Endothelial cell of umbilical vein (primary cell): ENCODE results near the gene EPHA8. TPM values are rescaled to one million over a fixed set of nuclear protein-coding genes. Genes with fewer than 3 reads are reported as not detected.

Experiments used
- BruUV-seq: library from RNA; stranded (reverse); fragments of 400-500 nt; replicated peaks from 2 replicates; lab custom pipeline; 2021; lab: Mats Ljungman, UMichigan
- CTCF ChIA-PET: fragments of 300-600, 350-600 bp; sonication (Branson Sonifier 250); formaldehyde crosslinking; loops from one replicate; lab custom pipeline; 2021; ENCODE audit warnings: antibody characterized with exemption, inconsistent platforms; lab: Charles Lee
- POLR2A ChIA-PET: fragments of 300-600, 350-600 bp; sonication (Branson Sonifier 250); formaldehyde crosslinking; loops from one replicate; lab custom pipeline; 2021; ENCODE audit warnings: antibody characterized with exemption, inconsistent platforms; lab: Charles Lee
- DNase-seq: peaks from one replicate; pipeline ENCODE4 v3.0.0-alpha.2; 2011; ENCODE audit warnings: low read depth, low spot score
- FAIRE-seq: peaks from 2 replicates; lab custom pipeline; 2011; peaks lifted over from hg19 to GRCh38; lab: Jason Lieb, UNC
- H2AFZ ChIP-seq: 2 replicates; pipeline ENCODE4 v1.6.0; 2012; ENCODE audit warnings: low read depth, low read length, control low read depth, inconsistent platforms
- H3K27ac ChIP-seq: 2 replicates; pipeline ENCODE4 v1.5.1; 2011; ENCODE audit warnings: low read depth, mild to moderate bottlenecking, control low read depth, low read length, moderate library complexity; ENCODE audit not compliant: insufficient read depth
- H3K27me3 ChIP-seq, 2 experiments: 2 replicates each; pipeline versions ENCODE4 v1.6.0 to v1.6.1; 2011; ENCODE audit warnings: low read length in 2 of 2, mixed read lengths in 1 of 2; ENCODE audit not compliant: control insufficient read depth in 2 of 2, insufficient read depth in 2 of 2
- H3K36me3 ChIP-seq, 2 experiments: 2 replicates in 1 of 2; 3 replicates in 1 of 2; pipeline ENCODE4 v1.5.1; 2011; ENCODE audit warnings: low read length in 2 of 2, mild to moderate bottlenecking in 1 of 2, moderate library complexity in 1 of 2; ENCODE audit not compliant: control insufficient read depth in 2 of 2, insufficient read depth in 2 of 2; ENCODE audit errors: extremely low read depth in 1 of 2
- H3K4me1 ChIP-seq: 3 replicates; pipeline ENCODE4 v1.5.1; 2011; ENCODE audit warnings: mild to moderate bottlenecking, low read length; ENCODE audit not compliant: control insufficient read depth, insufficient read depth; ENCODE audit errors: extremely low read depth
- H3K4me2 ChIP-seq: 2 replicates; pipeline ENCODE4 v1.6.1; 2011; ENCODE audit warnings: low read length, control low read depth, mixed read lengths; ENCODE audit not compliant: insufficient read depth
- H3K4me3 ChIP-seq, 3 experiments: fragments of 200-600 bp in 1 of 3; sonication (generic), shearing (Covaris generic) in 1 of 3; replicated peaks in 1 of 3; 2 replicates each; pipeline ENCODE4 v1.5.1; 2011 to 2016; ENCODE audit warnings: control low read depth in 3 of 3, low read length in 3 of 3, mild to moderate bottlenecking in 2 of 3, inconsistent platforms in 1 of 3, low read depth in 1 of 3, moderate library complexity in 1 of 3; ENCODE audit not compliant: insufficient read depth in 1 of 3
- H3K79me2 ChIP-seq: 2 replicates; pipeline ENCODE4 v1.6.0; 2012; ENCODE audit warnings: low read length, inconsistent platforms; ENCODE audit not compliant: control insufficient read depth, insufficient read depth
- H3K9ac ChIP-seq: replicated peaks from 2 replicates; pipeline ENCODE3; 2011; ENCODE audit warnings: low read length, control low read depth; ENCODE audit not compliant: insufficient read depth; ENCODE audit errors: extremely low read depth
- H3K9me1 ChIP-seq: replicated peaks from 3 replicates; pipeline ENCODE4 v1.6.0; 2011; ENCODE audit warnings: mild to moderate bottlenecking, low read length; ENCODE audit not compliant: control insufficient read depth, insufficient read depth; ENCODE audit errors: extremely low read depth
- H3K9me3 ChIP-seq: replicated peaks from 2 replicates; pipeline ENCODE4 v1.5.1; 2012; ENCODE audit warnings: low read length, inconsistent platforms; ENCODE audit not compliant: control insufficient read depth, insufficient read depth
- H4K20me1 ChIP-seq: replicated peaks from 2 replicates; pipeline ENCODE3; 2011; ENCODE audit warnings: mild to moderate bottlenecking, low read length; ENCODE audit not compliant: control insufficient read depth, insufficient read depth; ENCODE audit errors: extremely low read depth
- EZH2 ChIP-seq: IDR thresholded peaks from 2 replicates; pipeline ENCODE4 v1.6.1; 2012; ENCODE audit warnings: borderline replicate concordance, low read depth, mild to moderate bottlenecking, moderate library complexity, low read length, inconsistent platforms; ENCODE audit not compliant: severe bottlenecking
- FOS ChIP-seq: IDR thresholded peaks from 2 replicates; pipeline ENCODE4 v1.6.1; 2011; ENCODE audit warnings: mild to moderate bottlenecking, low read length, moderate library complexity, borderline replicate concordance; ENCODE audit not compliant: insufficient read depth
- GATA2 ChIP-seq: IDR thresholded peaks from 2 replicates; pipeline ENCODE4 v1.7.0; 2011; ENCODE audit warnings: low read depth, mild to moderate bottlenecking, moderate library complexity, mixed read lengths, low read length; ENCODE audit not compliant: insufficient read length, insufficient read depth
- JUN ChIP-seq: IDR thresholded peaks from 2 replicates; pipeline ENCODE4 v1.6.1; 2011; ENCODE audit warnings: borderline replicate concordance, low read depth; ENCODE audit not compliant: insufficient read length, insufficient read depth
- MYC ChIP-seq: IDR thresholded peaks from one replicate; pipeline ENCODE4 v1.6.1; 2011; ENCODE audit warnings: mild to moderate bottlenecking, low read depth, low read length
- POLR2A ChIP-seq: IDR thresholded peaks from 2 replicates; pipeline ENCODE4 v1.6.1; 2012; ENCODE audit warnings: low read depth, mild to moderate bottlenecking, control low read depth, low read length
- POLR2AphosphoS5 ChIP-seq: IDR thresholded peaks from 2 replicates; pipeline ENCODE4 v1.6.1; 2012; ENCODE audit warnings: low read depth, mild to moderate bottlenecking, control low read depth, low read length, moderate library complexity; ENCODE audit not compliant: insufficient read depth
- dilution Hi-C: fragments of 300-500 bp; cut with MboI; formaldehyde crosslinking; loops from one replicate; pipeline ENCODE4 v1.15.0; 2019; ENCODE audit warnings: low sequenced_read_pairs; ENCODE audit not compliant: extremely low pct_ligation_motif_present
- intact Hi-C: fragments of 100-400 bp; cut with micrococcal nuclease; formaldehyde crosslinking; loops from one replicate; pipeline ENCODE4 v1.10.0; 2022
- polyA plus RNA-seq, 4 experiments: library from polyadenylated mRNA; depleted of rRNA in 3 of 4; stranded (reverse) in 3 of 4; unstranded in 1 of 4; fragments of >200 nt; gene quantifications; 2 replicates each; pipeline versions ENCODE4 v1.2.1 to v1.2.3, GENCODE V29; 2011 to 2012; ENCODE audit warnings: missing spikeins in 1 of 4
- total RNA-seq: library from RNA; stranded (reverse); gene quantifications from 2 replicates; pipeline ENCODE4 v1.2.3, GENCODE V29; 2021
- TF ChIP-seq, protein P1 (sequence below), 2 donors: IDR thresholded peaks; 1 replicate in 1 of 2; 2 replicates in 1 of 2; pipeline ENCODE4 v1.5.1; 2011; ENCODE audit warnings: low read length in 2 of 2, mild to moderate bottlenecking in 2 of 2, moderate library complexity in 2 of 2, control low read depth in 1 of 2, inconsistent platforms in 1 of 2, low read depth in 1 of 2; ENCODE audit not compliant: insufficient read depth in 1 of 2; ENCODE audit errors: extremely low read depth in 1 of 2
- TF ChIP-seq, protein P2 (sequence below): IDR thresholded peaks from 2 replicates; pipeline ENCODE4 v1.6.1; 2011; ENCODE audit not compliant: insufficient read depth, insufficient read length

The EPHA8 gene
- total and polyA plus RNA-seq, 2 donors (not counting 3 experiments of a cell fraction or from before 2014, with no cell fraction given), result not detected

DNA sequence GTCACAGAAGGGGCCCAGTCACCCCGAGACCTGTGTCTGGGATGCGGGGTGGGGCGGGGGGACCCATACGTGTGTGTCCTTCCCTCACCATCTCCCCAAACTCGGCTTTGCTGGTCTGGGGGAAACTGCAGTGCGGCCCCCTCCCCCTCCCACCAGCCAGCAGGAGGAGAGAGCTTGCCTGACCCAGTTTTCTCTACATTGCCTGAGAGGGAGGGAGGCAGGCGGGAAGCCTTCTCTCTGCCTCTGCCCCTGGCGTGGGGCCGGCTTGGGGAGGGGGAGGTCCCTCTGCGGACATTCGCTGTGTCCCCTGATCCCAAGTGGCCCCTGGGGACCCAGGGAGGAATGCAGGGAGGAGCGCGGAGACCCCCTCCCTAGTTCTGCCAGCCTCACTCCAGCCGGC lies 3.9 kb downstream of the EPHA8 start:
- no peak overlapping the region for H3K4me2 ChIP-seq
- CTCF ChIA-PET, result interaction anchor here (1.1 kb wide), 1 partner anchor 69 kb away, joined by 3 read pairs; no protein-coding TSS in a partner anchor
- dilution Hi-C loops, result no loop called here

DNA sequence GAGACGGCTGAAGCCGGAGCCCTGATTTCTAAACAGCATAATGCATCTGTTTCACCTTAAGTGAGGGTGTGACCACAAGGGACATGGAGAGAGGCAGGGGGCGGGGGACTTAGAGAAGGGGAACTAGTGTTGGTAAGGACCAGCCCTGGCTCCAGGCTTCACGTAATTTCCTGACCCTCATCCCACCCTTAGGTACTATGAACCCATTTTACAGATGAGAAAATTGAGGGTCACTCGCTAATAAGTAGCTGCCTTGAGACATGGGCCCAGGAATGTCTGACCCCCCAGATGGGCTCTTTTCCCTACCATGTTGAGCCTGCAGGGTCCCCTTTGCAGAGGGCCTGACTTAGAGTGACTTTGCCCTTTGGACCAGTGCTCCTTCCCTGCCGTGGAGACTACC lies 4.7 kb downstream of the EPHA8 start:
- H3K4me2 ChIP-seq, result no peak overlapping the region
- TF ChIP-seq POLR2AphosphoS5 (no peak), GATA2 (no peak), JUN (no peak), POLR2A (no peak), FOS (no peak), EZH2 (no peak), MYC (no peak)
- TF ChIP-seq, protein P1, sequence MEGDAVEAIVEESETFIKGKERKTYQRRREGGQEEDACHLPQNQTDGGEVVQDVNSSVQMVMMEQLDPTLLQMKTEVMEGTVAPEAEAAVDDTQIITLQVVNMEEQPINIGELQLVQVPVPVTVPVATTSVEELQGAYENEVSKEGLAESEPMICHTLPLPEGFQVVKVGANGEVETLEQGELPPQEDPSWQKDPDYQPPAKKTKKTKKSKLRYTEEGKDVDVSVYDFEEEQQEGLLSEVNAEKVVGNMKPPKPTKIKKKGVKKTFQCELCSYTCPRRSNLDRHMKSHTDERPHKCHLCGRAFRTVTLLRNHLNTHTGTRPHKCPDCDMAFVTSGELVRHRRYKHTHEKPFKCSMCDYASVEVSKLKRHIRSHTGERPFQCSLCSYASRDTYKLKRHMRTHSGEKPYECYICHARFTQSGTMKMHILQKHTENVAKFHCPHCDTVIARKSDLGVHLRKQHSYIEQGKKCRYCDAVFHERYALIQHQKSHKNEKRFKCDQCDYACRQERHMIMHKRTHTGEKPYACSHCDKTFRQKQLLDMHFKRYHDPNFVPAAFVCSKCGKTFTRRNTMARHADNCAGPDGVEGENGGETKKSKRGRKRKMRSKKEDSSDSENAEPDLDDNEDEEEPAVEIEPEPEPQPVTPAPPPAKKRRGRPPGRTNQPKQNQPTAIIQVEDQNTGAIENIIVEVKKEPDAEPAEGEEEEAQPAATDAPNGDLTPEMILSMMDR (IDR thresholded peaks at IDR 0.05; ENCODE audit: extremely low read depth in 1 of 2, insufficient read depth in 1 of 2, low read depth in 1 of 2, low read length in 2 of 2), result no peak
- TF ChIP-seq, protein P2, sequence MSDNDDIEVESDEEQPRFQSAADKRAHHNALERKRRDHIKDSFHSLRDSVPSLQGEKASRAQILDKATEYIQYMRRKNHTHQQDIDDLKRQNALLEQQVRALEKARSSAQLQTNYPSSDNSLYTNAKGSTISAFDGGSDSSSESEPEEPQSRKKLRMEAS, result no peak
- no peak overlapping the region for H3K27ac ChIP-seq
- H3K4me1 ChIP-seq, result no peaks in the 10 kb centered on the region
- no peaks in the 10 kb centered on the region for H4K20me1 ChIP-seq
- dilution Hi-C loops (no loop called here), intact Hi-C loops (loop anchor here (10.0 kb wide), 1 partner anchor 143 kb away; no protein-coding TSS in a partner anchor)
- POLR2A ChIA-PET, result no interaction called here
- DNase-seq (no peak), FAIRE-seq (no peak)
- BruUV-seq, result no TSS peak
- H3K36me3 ChIP-seq, result no peaks in the 10 kb centered on the region
- H3K27me3 ChIP-seq, result peaks cover 17 to 24% of the 10 kb centered on the region in 2 experiments
- no peak overlapping the region for H3K9ac ChIP-seq
- no peaks in the 10 kb centered on the region for H3K9me3 ChIP-seq
- H3K4me3 ChIP-seq, result no peak overlapping the region
- H3K79me2 ChIP-seq, result no peaks in the 10 kb centered on the region
- no peaks in the 10 kb centered on the region for H3K9me1 ChIP-seq
- no peak overlapping the region for H2AFZ ChIP-seq
- CTCF ChIA-PET, result interaction anchor here (1.1 kb wide), 1 partner anchor 68 kb away, joined by 3 read pairs; no protein-coding TSS in a partner anchor

More for the DNA sequence above, 3.9 kb downstream of the EPHA8 start:
- Histone ChIP-seq H3K9me3 (no peaks in the 10 kb centered on the region), H3K9ac (no peak overlapping the region), H3K79me2 (no peaks in the 10 kb centered on the region), H3K27me3 (peaks cover 25 to 32% of the 10 kb centered on the region in 2 experiments), H3K4me1 (no peaks in the 10 kb centered on the region), H3K27ac (no peak overlapping the region), H3K4me3 (no peak overlapping the region), H2AFZ (no peak overlapping the region), H3K36me3 (no peaks in the 10 kb centered on the region), H3K9me1 (no peaks in the 10 kb centered on the region), H4K20me1 (no peaks in the 10 kb centered on the region)
- POLR2A ChIA-PET, result no interaction called here
- BruUV-seq, result no TSS peak
- DNase-seq (no peak), FAIRE-seq (no peak)
- intact Hi-C loops, result loop anchor here (10.0 kb wide), 1 partner anchor 142 kb away; no protein-coding TSS in a partner anchor
- TF ChIP-seq POLR2A, result no peak
- no peak for TF ChIP-seq EZH2
- TF ChIP-seq FOS, result no peak
- TF ChIP-seq MYC, result no peak
- no peak for TF ChIP-seq JUN
